Urinary bladder (tissue), 4 donors: Measurements from ENCODE around the gene CACNA1B. TPM values are rescaled to one million over a fixed set of nuclear protein-coding genes. Genes with fewer than 3 reads are reported as not detected.

Experiments used
- DNase-seq: peaks from one replicate; pipeline ENCODE4 v3.0.0-alpha.2; 2015; ENCODE audit errors: extremely low spot score
- H3K27ac ChIP-seq: one replicate; pipeline ENCODE4 v1.5.1; 2013; ENCODE audit warnings: low read depth, mild to moderate bottlenecking, moderate library complexity
- H3K36me3 ChIP-seq: one replicate; pipeline ENCODE4 v1.6.1; 2013; ENCODE audit warnings: mild to moderate bottlenecking, moderate library complexity; ENCODE audit not compliant: insufficient read depth
- H3K4me1 ChIP-seq: one replicate; pipeline ENCODE4 v1.6.1; 2013; ENCODE audit warnings: mild to moderate bottlenecking, moderate library complexity; ENCODE audit not compliant: insufficient read depth
- H3K4me3 ChIP-seq: one replicate; pipeline ENCODE4 v1.5.1; 2013; ENCODE audit warnings: low read depth, low read length
- WGBS: extraction: QIAGEN DNeasy Blood & Tissue Kit; methylation state at CpG from one replicate; pipeline ENCODE4 v1.1.7; 2013; 5-methylcytosine and 5-hydroxymethylcytosine counted together
- polyA plus RNA-seq: library from polyadenylated mRNA; stranded (reverse); fragments of 200-250 nt; gene quantifications from one replicate; pipeline ENCODE4 v1.2.3, GENCODE V29; 2013
- total RNA-seq: library from RNA; depleted of rRNA; stranded (reverse); fragments of >200 nt; gene quantifications from one replicate; pipeline ENCODE4 v1.2.3, GENCODE V29; 2014
- donor health status: healthy with polysubstance abuse.
- donor health status: healthy.

Gene CACNA1B
- total and polyA plus RNA-seq, 2 donors = 0.14 to 0.63 TPM

DNA sequence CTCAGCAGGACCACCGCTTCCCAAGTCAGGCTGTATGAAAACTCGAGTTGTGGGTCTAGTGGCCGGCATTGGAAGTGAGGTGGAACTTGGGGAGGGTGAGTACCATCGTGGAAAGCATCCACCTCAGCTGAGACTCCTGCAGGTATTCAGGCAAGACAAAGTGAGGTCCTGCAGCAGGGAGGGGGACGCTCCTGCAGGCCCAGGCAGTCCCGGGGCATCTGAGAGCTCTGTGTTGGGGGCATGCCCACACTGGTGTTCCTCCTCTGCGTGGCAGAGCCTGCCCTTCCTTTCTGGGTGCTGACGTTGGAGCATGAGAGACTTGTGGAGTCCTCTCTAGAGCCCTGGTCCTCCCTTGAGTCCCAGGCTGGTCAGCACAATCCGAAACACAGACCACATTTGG lies 187.7 kb downstream of the CACNA1B start:
- Histone ChIP-seq H3K36me3 (no peaks in the 10 kb centered on the region), H3K4me1 (no peaks in the 10 kb centered on the region), H3K27ac (no peak overlapping the region), H3K4me3 (no peak overlapping the region)
- no peak for DNase-seq
- WGBS = 81% methylated on average over 9 of the region's 9 CpGs

DNA sequence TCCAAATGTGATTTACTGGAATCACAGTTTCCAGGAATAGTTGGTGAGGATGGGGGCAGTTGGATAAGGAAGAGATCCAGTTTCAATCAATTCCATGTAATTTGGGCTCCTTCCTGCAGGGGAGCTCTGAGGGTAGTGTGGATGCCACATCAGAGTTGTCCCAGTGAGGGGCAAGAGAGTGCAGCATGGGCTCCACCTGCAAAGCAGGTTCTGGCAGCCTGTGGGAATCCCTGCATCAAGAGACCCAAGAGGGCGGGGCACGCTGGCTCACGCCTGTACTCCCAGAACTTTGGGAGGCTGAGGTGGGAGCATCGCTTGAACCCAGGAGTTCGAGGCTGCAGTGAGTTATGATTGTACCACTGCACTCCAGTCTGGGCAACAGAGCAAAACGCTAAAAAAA lies 188.5 kb downstream of the CACNA1B start:
- 64% methylated on average over 6 of the region's 6 CpGs for WGBS
- no peak for DNase-seq
- no peak overlapping the region for H3K4me3 ChIP-seq
- H3K4me1 ChIP-seq = no peaks in the 10 kb centered on the region
- no peak overlapping the region for H3K27ac ChIP-seq
- no peaks in the 10 kb centered on the region for H3K36me3 ChIP-seq

DNA sequence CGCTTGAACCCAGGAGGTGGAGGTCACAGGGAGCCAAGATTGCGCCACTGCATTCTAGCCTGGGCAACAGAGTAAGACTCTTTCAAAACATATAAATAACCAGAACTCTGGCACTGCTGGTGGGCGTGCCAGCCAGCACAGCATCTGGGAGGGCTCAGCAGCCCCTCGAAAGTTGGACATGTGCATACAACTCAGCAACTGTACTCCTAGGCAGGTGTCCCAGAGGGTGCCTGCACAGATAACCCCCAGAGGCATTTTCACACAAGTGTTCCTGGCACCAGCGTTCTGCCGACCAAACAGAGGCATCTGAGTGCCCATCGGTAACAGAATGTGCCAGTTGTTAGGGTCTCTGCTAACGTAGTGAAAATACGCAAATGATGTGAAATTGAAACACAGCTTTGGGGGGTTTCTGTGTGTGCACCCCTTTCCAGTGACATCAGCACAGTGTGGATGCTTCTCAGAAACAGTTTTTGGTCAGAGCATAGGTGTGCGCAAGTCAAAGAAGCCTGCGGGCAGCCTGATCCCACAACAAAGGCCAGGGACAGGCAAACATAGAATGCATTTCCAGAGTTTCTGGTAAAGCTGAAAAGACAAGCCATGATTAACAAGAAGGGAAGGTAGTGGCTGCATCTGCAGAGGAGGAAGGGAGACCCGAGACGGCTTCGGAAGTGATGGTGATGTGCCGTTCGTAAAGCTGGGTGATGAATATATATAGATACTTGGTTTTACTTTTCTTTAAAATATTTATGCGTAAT lies 190.2 kb downstream of the CACNA1B start:
- H3K4me1 ChIP-seq = no peaks in the 10 kb centered on the region
- H3K4me3 ChIP-seq = no peak overlapping the region
- H3K36me3 ChIP-seq = no peaks in the 10 kb centered on the region
- DNase-seq = no peak
- WGBS = 82% methylated on average over 17 of the region's 17 CpGs
- no peak overlapping the region for H3K27ac ChIP-seq

DNA sequence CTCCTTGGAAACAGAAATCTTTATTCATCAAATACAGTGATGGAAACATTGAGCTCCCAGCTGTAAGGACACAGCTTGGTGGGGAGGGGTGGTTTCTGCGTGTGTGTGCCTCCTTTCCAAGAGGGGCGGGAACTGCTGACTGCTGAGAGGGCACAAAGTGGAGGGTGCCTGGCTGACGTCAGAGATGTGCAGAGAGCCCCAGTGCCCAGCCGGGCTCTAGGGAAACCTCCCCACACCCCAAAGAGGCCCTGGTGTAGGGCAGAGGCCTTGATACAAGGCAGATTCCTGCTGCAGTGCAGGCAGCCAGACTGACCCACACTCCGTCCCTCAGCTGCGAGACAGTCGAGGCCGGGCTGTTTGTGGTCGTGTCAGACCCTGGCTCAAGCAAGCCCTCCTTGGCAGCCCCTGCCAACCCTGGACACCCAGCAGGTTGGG lies 191.0 kb downstream of the CACNA1B start:
- Histone ChIP-seq H3K4me3 (no peak overlapping the region), H3K27ac (no peak overlapping the region), H3K4me1 (no peaks in the 10 kb centered on the region), H3K36me3 (no peaks in the 10 kb centered on the region)
- DNase-seq = no peak
- WGBS = 39% methylated on average over 9 of the region's 9 CpGs

DNA sequence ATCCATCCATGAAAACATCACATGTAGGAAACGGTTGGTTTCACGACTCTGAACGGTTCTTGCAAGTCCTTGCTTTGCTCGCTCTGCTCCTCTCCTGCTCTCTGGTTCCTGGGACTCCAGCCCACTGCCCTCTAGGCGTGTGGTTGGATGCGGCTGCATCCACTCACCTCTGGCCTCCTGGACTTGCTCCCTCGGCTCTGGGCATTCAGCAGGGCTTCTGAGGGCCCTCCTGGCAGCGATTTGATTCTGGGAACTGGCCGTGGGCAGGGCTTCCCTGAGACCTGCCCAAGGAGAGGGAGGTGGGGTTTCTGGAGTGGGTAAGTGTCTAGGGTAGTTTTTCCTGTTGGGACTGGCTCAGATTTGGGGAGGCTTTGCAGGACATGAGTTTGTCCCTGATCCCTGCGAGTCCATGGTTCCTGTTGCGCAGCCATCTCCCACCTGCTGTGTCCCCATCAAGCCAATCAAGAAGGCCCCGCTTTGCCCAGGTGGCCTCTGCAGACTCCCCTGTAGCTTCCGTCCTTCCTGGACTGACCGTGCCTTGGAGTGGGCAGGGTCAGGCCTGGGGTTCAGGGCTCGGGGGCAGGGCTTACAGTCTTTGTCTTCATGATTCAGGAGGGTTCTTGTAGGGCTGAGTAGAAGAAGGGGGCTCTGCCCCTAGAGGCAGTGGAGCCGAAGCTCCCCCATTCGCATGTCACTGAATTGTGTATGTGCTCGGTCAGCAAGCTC lies 192.3 kb downstream of the CACNA1B start:
- DNase-seq = no peak
- no peaks in the 10 kb centered on the region for H3K4me1 ChIP-seq
- no peak overlapping the region for H3K27ac ChIP-seq
- H3K4me3 ChIP-seq = no peak overlapping the region
- H3K36me3 ChIP-seq = no peaks in the 10 kb centered on the region
- 68% methylated on average over 18 of the region's 18 CpGs for WGBS

DNA sequence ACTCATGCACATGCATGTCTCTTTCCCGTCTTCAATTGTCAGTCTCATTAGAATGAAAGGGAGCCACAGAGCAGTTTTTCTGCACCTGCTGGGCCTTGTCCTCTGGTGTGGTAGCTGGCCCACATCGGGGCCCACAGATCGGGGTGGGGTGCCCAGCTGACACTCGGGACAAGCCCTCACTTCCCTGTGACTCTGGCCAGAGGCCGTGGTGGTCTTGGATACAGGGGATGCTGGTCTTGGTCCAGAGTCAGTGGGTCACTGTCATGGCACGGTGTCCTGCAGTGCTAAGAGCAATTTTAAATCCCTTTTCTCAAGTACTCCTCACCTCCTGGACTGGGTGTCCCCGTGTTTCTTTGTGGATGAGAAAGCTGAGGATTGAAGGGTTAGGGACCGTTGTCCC lies 193.2 kb downstream of the CACNA1B start:
- Histone ChIP-seq H3K4me3 (no peak overlapping the region), H3K27ac (no peak overlapping the region), H3K4me1 (no peaks in the 10 kb centered on the region), H3K36me3 (no peaks in the 10 kb centered on the region)
- DNase-seq = no peak
- 80% methylated on average over 8 of the region's 8 CpGs for WGBS

DNA sequence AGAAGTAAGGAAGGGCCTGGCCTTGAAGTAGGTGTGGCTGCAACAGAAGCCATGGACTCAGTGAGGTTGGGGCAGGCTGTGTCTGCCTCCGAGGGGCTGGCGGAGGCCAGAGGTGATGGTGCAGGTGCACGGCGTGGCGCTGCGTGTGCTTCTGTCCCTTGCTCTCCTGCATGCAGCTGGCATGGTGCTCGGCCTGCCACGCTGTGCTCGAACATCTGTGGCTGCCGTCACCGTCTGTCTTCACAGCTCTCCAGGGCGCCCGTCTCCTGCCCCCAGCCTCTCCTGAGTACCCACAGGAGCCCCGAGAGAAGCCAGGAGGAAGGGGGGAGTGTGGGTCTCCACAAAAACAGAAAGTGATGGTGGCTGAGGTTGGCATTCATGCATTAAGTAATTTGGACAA lies 193.7 kb downstream of the CACNA1B start:
- H3K4me3 ChIP-seq = no peak overlapping the region
- H3K27ac ChIP-seq = no peak overlapping the region
- DNase-seq = no peak
- H3K36me3 ChIP-seq = no peaks in the 10 kb centered on the region
- WGBS = 85% methylated on average over 14 of the region's 14 CpGs
- H3K4me1 ChIP-seq = no peaks in the 10 kb centered on the region

DNA sequence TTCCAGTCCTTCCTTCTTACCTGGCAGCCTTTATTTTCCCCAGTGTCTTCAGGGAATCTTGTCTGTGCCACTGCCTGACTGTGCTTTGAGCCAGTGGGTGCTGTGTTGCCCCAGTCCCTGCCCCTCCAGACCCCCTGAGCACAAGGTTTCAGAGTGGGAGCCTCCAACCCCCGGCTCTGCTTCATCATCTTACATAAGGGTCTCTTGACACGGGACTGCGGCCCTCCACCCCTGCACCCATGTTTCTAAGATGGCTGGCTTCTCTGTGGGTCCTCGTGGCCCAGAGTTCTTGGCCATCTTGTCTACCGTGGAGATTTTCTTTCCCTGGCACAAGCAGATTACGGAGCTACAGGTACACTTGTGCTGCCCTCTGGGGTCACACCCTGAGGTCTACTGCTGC lies 194.1 kb downstream of the CACNA1B start:
- no peak overlapping the region for H3K27ac ChIP-seq
- no peak for DNase-seq
- 84% methylated on average over 6 of the region's 6 CpGs for WGBS
- no peak overlapping the region for H3K4me3 ChIP-seq
- H3K36me3 ChIP-seq = no peaks in the 10 kb centered on the region
- H3K4me1 ChIP-seq = no peaks in the 10 kb centered on the region

DNA sequence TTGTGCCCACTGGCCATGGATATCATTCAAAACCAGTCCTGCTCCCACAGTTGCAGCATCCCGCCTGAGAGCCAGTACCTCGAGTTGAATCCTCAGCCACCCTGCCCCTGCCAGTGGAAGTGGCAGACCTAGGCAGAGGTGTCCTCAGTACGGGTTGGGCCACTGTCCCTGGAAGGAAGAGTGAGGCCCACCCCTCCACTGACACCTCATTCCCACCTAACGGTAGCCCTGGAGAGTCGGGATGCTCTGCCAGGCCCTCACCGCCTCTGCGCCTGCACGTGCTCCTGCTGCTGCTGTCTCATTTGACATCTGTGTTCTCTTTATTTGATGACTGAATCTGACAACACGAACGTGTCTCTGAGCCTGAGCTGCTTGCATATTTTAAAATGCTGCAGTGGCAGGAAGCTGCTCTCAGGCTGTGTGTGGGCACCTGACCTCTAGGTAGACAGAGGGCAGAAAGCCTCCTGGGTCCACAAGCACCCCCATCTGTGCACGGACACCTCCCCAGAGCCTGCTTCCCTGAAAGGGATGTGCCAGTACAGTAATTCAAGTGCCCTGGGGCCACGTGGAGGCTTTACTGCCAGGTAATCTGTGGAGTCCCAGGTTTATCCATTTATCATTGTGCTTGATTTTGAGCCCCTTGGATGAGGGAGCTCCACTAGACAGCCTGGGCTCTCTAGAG lies 194.7 kb downstream of the CACNA1B start:
- Histone ChIP-seq H3K36me3 (no peaks in the 10 kb centered on the region), H3K27ac (no peak overlapping the region), H3K4me1 (no peaks in the 10 kb centered on the region), H3K4me3 (no peak overlapping the region)
- WGBS = 65% methylated on average over 12 of the region's 12 CpGs
- no peak for DNase-seq

DNA sequence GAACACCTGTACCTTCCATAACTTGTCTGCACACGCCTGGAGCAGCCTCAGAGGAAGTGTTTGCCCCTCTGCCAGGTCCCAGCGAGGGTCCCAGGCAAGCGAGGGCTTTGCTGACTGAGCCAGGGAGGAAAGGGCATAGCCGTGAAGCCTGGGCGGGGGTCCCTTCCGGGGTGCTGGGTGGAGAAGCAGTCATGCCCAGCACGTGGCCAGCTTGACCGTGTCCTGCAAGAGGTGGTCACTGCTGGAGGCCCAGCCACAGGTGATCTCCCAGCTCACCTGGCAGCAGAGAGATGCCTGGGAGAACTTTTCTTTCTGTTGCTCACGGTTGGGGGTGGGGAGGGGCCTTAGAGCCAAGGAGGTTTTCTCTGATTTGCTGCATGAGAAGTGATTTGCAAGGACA lies 195.3 kb downstream of the CACNA1B start:
- Histone ChIP-seq H3K4me3 (no peak overlapping the region), H3K36me3 (no peaks in the 10 kb centered on the region), H3K27ac (no peak overlapping the region), H3K4me1 (no peaks in the 10 kb centered on the region)
- no peak for DNase-seq
- WGBS = 70% methylated on average over 9 of the region's 9 CpGs

DNA sequence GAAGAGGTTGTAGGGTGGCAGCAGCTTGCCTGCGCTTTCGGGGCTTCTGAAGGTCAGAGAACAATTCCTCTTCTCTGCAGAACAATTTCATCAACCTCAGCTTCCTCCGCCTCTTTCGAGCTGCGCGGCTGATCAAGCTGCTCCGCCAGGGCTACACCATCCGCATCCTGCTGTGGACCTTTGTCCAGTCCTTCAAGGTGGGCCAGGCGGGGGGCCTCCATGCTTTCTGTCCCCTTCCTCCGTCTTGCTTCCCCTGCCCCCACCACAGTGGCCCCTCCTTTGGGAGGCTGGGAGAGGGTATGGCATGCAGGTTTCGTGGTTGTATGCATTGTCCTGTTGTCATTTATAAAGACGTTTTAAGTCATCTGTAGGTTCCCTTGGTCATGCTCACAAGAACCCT lies 195.8 kb downstream of the CACNA1B start:
- 86% methylated on average over 12 of the region's 12 CpGs for WGBS
- no peaks in the 10 kb centered on the region for H3K36me3 ChIP-seq
- DNase-seq = no peak
- no peaks in the 10 kb centered on the region for H3K4me1 ChIP-seq
- no peak overlapping the region for H3K27ac ChIP-seq
- no peak overlapping the region for H3K4me3 ChIP-seq

DNA sequence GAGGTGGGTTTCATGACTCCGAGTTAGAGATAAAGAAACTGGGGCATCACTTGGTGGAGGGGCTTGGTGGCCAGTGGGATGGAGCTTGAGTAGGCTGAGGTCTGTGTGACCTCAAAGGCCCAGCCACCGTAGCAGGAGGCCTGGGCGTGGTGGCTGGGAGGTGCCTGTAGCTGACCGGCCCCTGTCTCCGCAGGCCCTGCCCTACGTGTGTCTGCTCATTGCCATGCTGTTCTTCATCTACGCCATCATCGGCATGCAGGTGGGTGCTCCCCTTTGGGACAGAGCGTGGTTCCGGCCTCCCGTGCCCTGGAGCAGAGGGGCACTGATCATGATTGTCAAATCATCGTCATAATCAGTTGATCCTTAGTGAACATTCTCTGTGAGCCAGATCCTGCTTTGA lies 196.2 kb downstream of the CACNA1B start:
- Histone ChIP-seq H3K4me3 (no peak overlapping the region), H3K4me1 (no peaks in the 10 kb centered on the region), H3K27ac (no peak overlapping the region), H3K36me3 (no peaks in the 10 kb centered on the region)
- 93% methylated on average over 12 of the region's 12 CpGs for WGBS
- no peak for DNase-seq

DNA sequence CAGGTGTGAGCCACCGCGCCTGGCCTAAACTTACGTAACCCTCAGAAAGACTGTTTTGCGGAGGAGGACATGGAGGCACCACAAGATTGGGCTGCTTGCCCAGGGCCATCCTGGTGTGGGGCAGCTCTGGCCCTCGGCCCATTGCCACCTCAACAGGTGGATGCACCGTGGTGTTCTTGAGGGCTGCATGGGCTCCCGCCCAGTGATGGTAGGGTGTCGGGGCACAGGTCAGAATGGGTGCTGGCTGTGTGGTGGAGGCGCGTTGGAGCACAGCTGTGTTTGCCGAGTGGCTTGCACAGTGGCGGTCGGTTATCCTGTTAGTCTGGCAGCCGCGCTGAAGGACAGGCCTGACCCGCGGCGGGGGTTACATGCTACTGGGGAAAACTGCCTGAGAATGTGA lies 196.9 kb downstream of the CACNA1B start:
- Histone ChIP-seq H3K4me1 (no peaks in the 10 kb centered on the region), H3K27ac (no peak overlapping the region), H3K4me3 (no peak overlapping the region), H3K36me3 (no peaks in the 10 kb centered on the region)
- DNase-seq = no peak
- WGBS = 90% methylated on average over 18 of the region's 18 CpGs

DNA sequence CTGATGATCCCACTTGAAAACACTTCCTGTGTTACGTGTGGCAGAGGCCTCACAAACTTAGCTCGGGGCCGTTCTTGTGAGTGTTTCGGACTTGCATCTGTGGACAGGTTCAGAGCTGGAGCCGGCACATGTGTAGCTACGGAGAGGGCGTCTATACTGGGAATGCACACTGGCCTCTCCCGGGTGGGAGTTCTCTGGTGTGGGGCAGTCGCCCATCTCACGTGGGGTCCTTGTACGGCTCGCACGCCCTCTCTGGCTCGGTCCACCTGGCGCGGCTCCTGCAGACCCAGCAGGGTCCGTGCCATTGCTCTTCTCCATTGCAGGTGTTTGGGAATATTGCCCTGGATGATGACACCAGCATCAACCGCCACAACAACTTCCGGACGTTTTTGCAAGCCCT lies 197.9 kb downstream of the CACNA1B start:
- DNase-seq = no peak
- 83% methylated on average over 20 of the region's 20 CpGs for WGBS
- Histone ChIP-seq H3K27ac (no peak overlapping the region), H3K4me1 (no peaks in the 10 kb centered on the region), H3K36me3 (no peaks in the 10 kb centered on the region), H3K4me3 (no peak overlapping the region)
